Duodenal mucosa (tissue), 2 donors: ENCODE results near the gene COL21A1.

ENCODE experiments used
- H3K27ac ChIP-seq: one replicate; pipeline ENCODE4 v1.7.0; 2013; ENCODE audit warnings: low read depth, low read length
- H3K27me3 ChIP-seq, 2 donors: one replicate each; pipeline ENCODE4 v1.7.0; 2013; ENCODE audit warnings: low read length in 2 of 2, control low read depth in 1 of 2; ENCODE audit not compliant: insufficient read depth in 2 of 2, control insufficient read depth in 1 of 2
- H3K36me3 ChIP-seq, 2 donors: one replicate each; pipeline ENCODE4 v1.7.0; 2013; ENCODE audit warnings: low read length in 2 of 2, control low read depth in 1 of 2; ENCODE audit not compliant: insufficient read depth in 2 of 2, control insufficient read depth in 1 of 2
- H3K4me1 ChIP-seq, 2 donors: one replicate each; pipeline ENCODE4 v1.7.0; 2013; ENCODE audit warnings: low read length in 2 of 2, control low read depth in 1 of 2; ENCODE audit not compliant: insufficient read depth in 2 of 2, control insufficient read depth in 1 of 2
- H3K4me3 ChIP-seq, 2 donors: one replicate each; pipeline ENCODE4 v1.7.0; 2013; ENCODE audit warnings: low read length in 2 of 2, low read depth in 1 of 2
- H3K9ac ChIP-seq, 2 donors: one replicate each; pipeline ENCODE4 v1.7.0; 2013; ENCODE audit warnings: low read length in 2 of 2, low read depth in 1 of 2
- H3K9me3 ChIP-seq, 2 donors: one replicate each; pipeline ENCODE4 v1.7.0; 2013; ENCODE audit warnings: low read length in 2 of 2, control low read depth in 1 of 2; ENCODE audit not compliant: control insufficient read depth in 1 of 2

The COL21A1 gene

GRCh38 chr6:56246881-56247653 lies at the start of gene COL21A1:
TSS of gene COL21A1 (minus strand) at chr6:56247580. CDS start at chr6:56182618, 64,962 bp downstream.
- Histone ChIP-seq H3K27ac (no peak within 1 kb of the TSS), H3K4me3 (peak within 1 kb of the TSS; percentile 54 to 58), H3K4me1 (peaks cover 9 to 12% of the 10 kb centered on the region in 2 donors), H3K9me3 (no peaks in the 10 kb centered on the region), H3K36me3 (no peaks in the 10 kb centered on the region), H3K9ac (no peak within 1 kb of the TSS), H3K27me3 (peaks cover 7 to 9% of the 10 kb centered on the region in 2 donors)

- Histone ChIP-seq H3K27ac (no peak overlapping the region), H3K9ac (no peak overlapping the region), H3K9me3 (no peaks in the 10 kb centered on the region), H3K36me3 (no peaks in the 10 kb centered on the region), H3K4me3 (no peak overlapping the region), H3K4me1 (no peaks in the 10 kb centered on the region), H3K27me3 (no peaks in the 10 kb centered on the region)
Measured at GRCh38 chr6:56293781-56294180, 46.4 kb upstream of the COL21A1 start.

- Histone ChIP-seq H3K9me3 (no peaks in the 10 kb centered on the region), H3K9ac (no peak overlapping the region), H3K4me1 (no peaks in the 10 kb centered on the region), H3K4me3 (no peak overlapping the region), H3K36me3 (no peaks in the 10 kb centered on the region), H3K27me3 (no peaks in the 10 kb centered on the region), H3K27ac (no peak overlapping the region)
Measured at GRCh38 chr6:56292505-56293181, 45.3 kb upstream of the COL21A1 start.

GRCh38 chr6:56291302-56291917 lies 44.0 kb upstream of the COL21A1 start:
- H3K4me1 ChIP-seq, result no peaks in the 10 kb centered on the region
- no peak overlapping the region for H3K4me3 ChIP-seq
- H3K27ac ChIP-seq, result no peak overlapping the region
- no peaks in the 10 kb centered on the region for H3K27me3 ChIP-seq
- no peak overlapping the region for H3K9ac ChIP-seq
- H3K36me3 ChIP-seq, result no peaks in the 10 kb centered on the region
- H3K9me3 ChIP-seq, result no peaks in the 10 kb centered on the region

GRCh38 chr6:56289721-56290120 lies 42.3 kb upstream of the COL21A1 start:
- no peak overlapping the region for H3K4me3 ChIP-seq
- no peaks in the 10 kb centered on the region for H3K9me3 ChIP-seq
- H3K36me3 ChIP-seq, result no peaks in the 10 kb centered on the region
- no peaks in the 10 kb centered on the region for H3K4me1 ChIP-seq
- no peak overlapping the region for H3K9ac ChIP-seq
- no peak overlapping the region for H3K27ac ChIP-seq
- no peaks in the 10 kb centered on the region for H3K27me3 ChIP-seq

- Histone ChIP-seq H3K4me3 (no peak overlapping the region), H3K9ac (no peak overlapping the region), H3K4me1 (no peaks in the 10 kb centered on the region)
Measured at GRCh38 chr6:56288347-56288746, 41.0 kb upstream of the COL21A1 start.

GRCh38 chr6:56282391-56282790 lies 35.0 kb upstream of the COL21A1 start:
- no peak overlapping the region for H3K27ac ChIP-seq
- peaks cover 0 to 9% of the 10 kb centered on the region in 2 donors for H3K4me1 ChIP-seq
- no peak overlapping the region for H3K4me3 ChIP-seq
- H3K27me3 ChIP-seq, result no peaks in the 10 kb centered on the region
- H3K9me3 ChIP-seq, result no peaks in the 10 kb centered on the region
- H3K9ac ChIP-seq, result no peak overlapping the region
- H3K36me3 ChIP-seq, result no peaks in the 10 kb centered on the region

More at GRCh38 chr6:56288347-56288746, 41.0 kb upstream of the COL21A1 start:
- Histone ChIP-seq H3K9me3 (no peaks in the 10 kb centered on the region), H3K27ac (no peak overlapping the region), H3K27me3 (no peaks in the 10 kb centered on the region), H3K36me3 (no peaks in the 10 kb centered on the region)

GRCh38 chr6:56280126-56280525 lies 32.7 kb upstream of the COL21A1 start:
- no peaks in the 10 kb centered on the region for H3K9me3 ChIP-seq
- no peak overlapping the region for H3K9ac ChIP-seq
- no peaks in the 10 kb centered on the region for H3K36me3 ChIP-seq
- no peaks in the 10 kb centered on the region for H3K27me3 ChIP-seq
- H3K4me1 ChIP-seq, result peaks cover 0 to 9% of the 10 kb centered on the region in 2 donors
- no peak overlapping the region for H3K4me3 ChIP-seq
- no peak overlapping the region for H3K27ac ChIP-seq

- Histone ChIP-seq H3K36me3 (no peaks in the 10 kb centered on the region), H3K27me3 (no peaks in the 10 kb centered on the region), H3K27ac (no peak overlapping the region), H3K4me1 (peaks cover 0 to 9% of the 10 kb centered on the region in 2 donors), H3K4me3 (no peak overlapping the region), H3K9me3 (no peaks in the 10 kb centered on the region), H3K9ac (no peak overlapping the region)
Measured at GRCh38 chr6:56279331-56280080, 32.1 kb upstream of the COL21A1 start.
